Measurements from ENCODE around the gene FADS6. TPM values are rescaled to one million over a fixed set of nuclear protein-coding genes. Genes with fewer than 3 reads are reported as not detected.

FADS6 gene
- total and polyA plus RNA-seq, 10 of the 15 experiments (the other 5 are each of a cell fraction or from before 2014, with no cell fraction given) = not detected

GRCh38 chr17:74851612-74852236, 41.7 kb downstream of the FADS6 start:
- WGBS (ENCODE audit: insufficient coverage, insufficient replicate concordance, low lambda C conversion rate, missing lambda C conversion rate) = 52% methylated on average over 29 of the region's 29 CpGs
- RAD21 ChIA-PET (ENCODE audit: unreplicated experiment) = no interaction called here
- CTCF ChIA-PET = no interaction called here
- Histone ChIP-seq H3K27ac (ENCODE audit: control insufficient read depth, insufficient read depth) (no peak overlapping the region), H3K36me3 (ENCODE audit: control insufficient read depth in 2 of 2, insufficient read depth in 2 of 2, low read length in 1 of 2) (no peaks in the 10 kb centered on the region), H3K4me1 (ENCODE audit: control insufficient read depth, insufficient read depth, low read length) (no peaks in the 10 kb centered on the region), H2AFZ (ENCODE audit: control insufficient read depth, low read depth, low read length) (no peak overlapping the region), H3K4me3 (no peak overlapping the region), H3K27me3 (replicated peaks in 1 of 2; ENCODE audit: control insufficient read depth in 2 of 2, insufficient read depth in 2 of 2, low read length in 1 of 2) (peaks cover 0 to 2% of the 10 kb centered on the region in 2 experiments; a peak in 3 of 4 replicates), H3K79me2 (ENCODE audit: control insufficient read depth, insufficient read depth, low read length) (no peaks in the 10 kb centered on the region), H3K4me2 (ENCODE audit: control insufficient read depth, insufficient read depth) (no peak overlapping the region), H3K9ac (ENCODE audit: control insufficient read depth, insufficient read depth, low read length) (no peak overlapping the region), H4K20me1 (ENCODE audit: control insufficient read depth, insufficient read depth) (no peaks in the 10 kb centered on the region), H3K9me3 (replicated peaks; ENCODE audit: control insufficient read depth, insufficient read depth, low read length) (no peaks in the 10 kb centered on the region)
- no TSS peak for BruUV-seq (replicated peaks)
- DNase-seq (ENCODE audit: low read depth, low spot score) = no peak
- TF ChIP-seq EP300 (IDR thresholded peaks at IDR 0.05; ENCODE audit: borderline replicate concordance in 1 of 2, control insufficient read depth in 1 of 2, low read depth in 2 of 2, low read length in 2 of 2) (no peak), MYB (IDR thresholded peaks at IDR 0.05; ENCODE audit: borderline replicate concordance, low read depth, low read length) (no peak), WRNIP1 (IDR thresholded peaks at IDR 0.05; ENCODE audit: borderline replicate concordance, low read depth, low read length) (no peak), TCF7 (IDR thresholded peaks at IDR 0.05; ENCODE audit: borderline replicate concordance) (no peak), POLR2A (IDR thresholded peaks at IDR 0.05; ENCODE audit: low read depth, low read length) (no peak), USF2 (IDR thresholded peaks at IDR 0.05; ENCODE audit: borderline replicate concordance, low read depth, low read length) (no peak), NFYB (IDR thresholded peaks at IDR 0.05; ENCODE audit: insufficient read depth, low read depth, low read length) (no peak), SMAD5 (IDR thresholded peaks at IDR 0.05; ENCODE audit: low read depth) (no peak), MYC (IDR thresholded peaks at IDR 0.05; ENCODE audit: insufficient read depth, insufficient read length, insufficient replicate concordance, low read length, severe bottlenecking) (no peak), EGR1 (IDR thresholded peaks at IDR 0.05; ENCODE audit: borderline replicate concordance in 1 of 2, low read depth in 2 of 2, low read length in 2 of 2) (no peak)
- TF ChIP-seq, protein P1, sequence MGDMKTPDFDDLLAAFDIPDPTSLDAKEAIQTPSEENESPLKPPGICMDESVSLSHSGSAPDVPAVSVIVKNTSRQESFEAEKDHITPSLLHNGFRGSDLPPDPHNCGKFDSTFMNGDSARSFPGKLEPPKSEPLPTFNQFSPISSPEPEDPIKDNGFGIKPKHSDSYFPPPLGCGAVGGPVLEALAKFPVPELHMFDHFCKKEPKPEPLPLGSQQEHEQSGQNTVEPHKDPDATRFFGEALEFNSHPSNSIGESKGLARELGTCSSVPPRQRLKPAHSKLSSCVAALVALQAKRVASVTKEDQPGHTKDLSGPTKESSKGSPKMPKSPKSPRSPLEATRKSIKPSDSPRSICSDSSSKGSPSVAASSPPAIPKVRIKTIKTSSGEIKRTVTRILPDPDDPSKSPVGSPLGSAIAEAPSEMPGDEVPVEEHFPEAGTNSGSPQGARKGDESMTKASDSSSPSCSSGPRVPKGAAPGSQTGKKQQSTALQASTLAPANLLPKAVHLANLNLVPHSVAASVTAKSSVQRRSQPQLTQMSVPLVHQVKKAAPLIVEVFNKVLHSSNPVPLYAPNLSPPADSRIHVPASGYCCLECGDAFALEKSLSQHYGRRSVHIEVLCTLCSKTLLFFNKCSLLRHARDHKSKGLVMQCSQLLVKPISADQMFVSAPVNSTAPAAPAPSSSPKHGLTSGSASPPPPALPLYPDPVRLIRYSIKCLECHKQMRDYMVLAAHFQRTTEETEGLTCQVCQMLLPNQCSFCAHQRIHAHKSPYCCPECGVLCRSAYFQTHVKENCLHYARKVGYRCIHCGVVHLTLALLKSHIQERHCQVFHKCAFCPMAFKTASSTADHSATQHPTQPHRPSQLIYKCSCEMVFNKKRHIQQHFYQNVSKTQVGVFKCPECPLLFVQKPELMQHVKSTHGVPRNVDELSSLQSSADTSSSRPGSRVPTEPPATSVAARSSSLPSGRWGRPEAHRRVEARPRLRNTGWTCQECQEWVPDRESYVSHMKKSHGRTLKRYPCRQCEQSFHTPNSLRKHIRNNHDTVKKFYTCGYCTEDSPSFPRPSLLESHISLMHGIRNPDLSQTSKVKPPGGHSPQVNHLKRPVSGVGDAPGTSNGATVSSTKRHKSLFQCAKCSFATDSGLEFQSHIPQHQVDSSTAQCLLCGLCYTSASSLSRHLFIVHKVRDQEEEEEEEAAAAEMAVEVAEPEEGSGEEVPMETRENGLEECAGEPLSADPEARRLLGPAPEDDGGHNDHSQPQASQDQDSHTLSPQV (IDR thresholded peaks at IDR 0.05) = no peak
- intact Hi-C loops (cut with micrococcal nuclease; ENCODE audit: unreplicated experiment) = no loop called here
- ATAC-seq = no peak
- in situ Hi-C loops (cut with MboI) = no loop called here
- POLR2A ChIA-PET = no interaction called here
- SMC1A ChIA-PET (ENCODE audit: uncharacterized antibody, unreplicated experiment) = no interaction called here
- FAIRE-seq = no peak

Measured in GM12878 (cell line).